Kidney (tissue), 14 donors: ENCODE measurements around the gene ENPP3. TPM values are rescaled to one million over a fixed set of nuclear protein-coding genes. Genes with fewer than 3 reads are reported as not detected.

ENCODE experiments used
- DNase-seq, 5 donors: peaks; one replicate each; pipeline ENCODE4 v3.0.0-alpha.2; 2013 to 2020
- FAIRE-seq: peaks from 2 replicates; lab custom pipeline; 2012; peaks lifted over from hg19 to GRCh38; lab: Jason Lieb, UNC
- H3K27ac ChIP-seq, 2 donors: one replicate each; pipeline ENCODE4 v1.7.0; 2013; ENCODE audit warnings: low read depth in 2 of 2, low read length in 2 of 2, inconsistent platforms in 1 of 2
- H3K27me3 ChIP-seq: one replicate; pipeline ENCODE4 v1.7.1; 2013; ENCODE audit warnings: low read length, inconsistent platforms; ENCODE audit not compliant: control insufficient read depth, insufficient read depth
- H3K36me3 ChIP-seq, 3 donors: one replicate each; pipeline versions ENCODE4 v1.7.0 to v1.7.1; 2013; ENCODE audit warnings: low read length in 3 of 3, control low read depth in 1 of 3, inconsistent platforms in 1 of 3; ENCODE audit not compliant: insufficient read depth in 3 of 3, control insufficient read depth in 2 of 3
- H3K4me1 ChIP-seq, 3 donors: one replicate each; pipeline versions ENCODE4 v1.7.0 to v1.7.1; 2013; ENCODE audit warnings: low read length in 3 of 3, inconsistent platforms in 1 of 3, low read depth in 1 of 3; ENCODE audit not compliant: control insufficient read depth in 2 of 3, insufficient read depth in 2 of 3
- H3K4me3 ChIP-seq, 3 donors: one replicate each; pipeline versions ENCODE4 v1.7.0 to v1.8.1; 2013; ENCODE audit warnings: low read length in 3 of 3, control low read depth in 1 of 3, inconsistent platforms in 1 of 3
- H3K9ac ChIP-seq, 3 donors: one replicate each; pipeline versions ENCODE4 v1.7.0 to v1.7.1; 2013; ENCODE audit warnings: low read length in 3 of 3, control low read depth in 1 of 3, inconsistent platforms in 1 of 3
- H3K9me3 ChIP-seq, 3 donors: one replicate each; pipeline versions ENCODE4 v1.7.0 to v1.7.1; 2013; ENCODE audit warnings: low read length in 3 of 3, control low read depth in 1 of 3, inconsistent platforms in 1 of 3; ENCODE audit not compliant: control insufficient read depth in 2 of 3, insufficient read depth in 1 of 3
- CTCF ChIP-seq: IDR thresholded peaks from 3 replicates; pipeline ENCODE4 v1.5.1; 2012; ENCODE audit warnings: mild to moderate bottlenecking, moderate library complexity, borderline replicate concordance; ENCODE audit not compliant: insufficient read depth; ENCODE audit errors: extremely low read depth
- intact Hi-C: fragments of 100-400 bp; cut with DNase I; formaldehyde crosslinking; loops from one replicate; pipeline ENCODE4 v1.11.1; 2022
- polyA plus RNA-seq: library from polyadenylated mRNA; stranded (reverse); fragments of 350-450 nt; fragmentation: Illumina TruSeq; extraction: RNeasy Lipid Tissue Mini Kit (QIAGEN cat#74804); gene quantifications from one replicate; pipeline ENCODE4 v1.2.3, GENCODE V29; 2014; ENCODE audit warnings: low read depth, low replicate concordance; ENCODE audit not compliant: insufficient read depth
- total RNA-seq: library from RNA; stranded (reverse); fragmentation: NEBNext Ultra II Directional; extraction: Animal tissue kit (Norgen Biotek cat#: 25700); gene quantifications from one replicate; pipeline ENCODE4 v1.2.1, GENCODE V29; 2021
- donor health status: control.
- donor health status: control.
- donor health status: control.
- donor health status: control.
- donor health status: control.
- donor health status: DM: yes; HTN: yes; CAD: no.
- donor health status: Normal renal cell carcinoma (clear cell type).

Gene ENPP3
- total and polyA plus RNA-seq, 2 donors from 2014 or later: 2.0 to 2.5 TPM

DNA sequence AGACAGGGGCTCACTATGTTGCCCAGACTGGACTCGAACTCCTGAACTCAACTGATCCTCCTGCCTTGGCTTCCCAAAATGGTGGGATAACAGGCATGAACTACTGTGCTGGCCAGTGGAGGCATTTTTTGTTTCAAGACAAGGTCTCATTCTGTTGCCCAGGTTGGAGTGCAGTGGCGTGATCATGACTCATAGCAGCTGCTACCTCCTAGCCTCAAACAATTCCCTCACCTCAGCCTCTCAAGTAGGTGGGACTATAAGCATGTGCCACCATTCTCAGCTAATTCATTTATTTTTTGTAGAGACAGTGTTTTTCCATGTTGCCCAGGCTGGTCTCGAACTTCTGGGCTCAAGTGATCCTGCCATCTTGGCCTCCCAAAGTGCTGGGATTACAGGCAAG is 17.2 kb downstream of the ENPP3 start:
- peaks cover 0 to 6% (median 0%) of the 10 kb centered on the region in 3 donors for H3K36me3 ChIP-seq
- no peak overlapping the region for H3K9ac ChIP-seq
- DNase-seq (no peak), FAIRE-seq (no peak)
- no peak for TF ChIP-seq CTCF
- intact Hi-C loops: no loop called here
- H3K9me3 ChIP-seq: no peaks in the 10 kb centered on the region
- H3K27ac ChIP-seq: no peak overlapping the region
- H3K4me1 ChIP-seq: no peaks in the 10 kb centered on the region
- no peaks in the 10 kb centered on the region for H3K27me3 ChIP-seq
- no peak overlapping the region for H3K4me3 ChIP-seq

GRCh38 chr6:131655387-131655786 is 18.3 kb downstream of the ENPP3 start:
- H3K27me3 ChIP-seq: no peaks in the 10 kb centered on the region
- no peak for DNase-seq
- no peak overlapping the region for H3K4me3 ChIP-seq
- TF ChIP-seq CTCF: no peak
- peaks cover 0 to 6% (median 0%) of the 10 kb centered on the region in 3 donors for H3K36me3 ChIP-seq
- no peaks in the 10 kb centered on the region for H3K9me3 ChIP-seq
- intact Hi-C loops: no loop called here
- no peak overlapping the region for H3K9ac ChIP-seq
- no peak for FAIRE-seq
- H3K27ac ChIP-seq: no peak overlapping the region
- H3K4me1 ChIP-seq: no peaks in the 10 kb centered on the region

GRCh38 chr6:131655951-131656350 is 18.8 kb downstream of the ENPP3 start:
- no peak for TF ChIP-seq CTCF

DNA sequence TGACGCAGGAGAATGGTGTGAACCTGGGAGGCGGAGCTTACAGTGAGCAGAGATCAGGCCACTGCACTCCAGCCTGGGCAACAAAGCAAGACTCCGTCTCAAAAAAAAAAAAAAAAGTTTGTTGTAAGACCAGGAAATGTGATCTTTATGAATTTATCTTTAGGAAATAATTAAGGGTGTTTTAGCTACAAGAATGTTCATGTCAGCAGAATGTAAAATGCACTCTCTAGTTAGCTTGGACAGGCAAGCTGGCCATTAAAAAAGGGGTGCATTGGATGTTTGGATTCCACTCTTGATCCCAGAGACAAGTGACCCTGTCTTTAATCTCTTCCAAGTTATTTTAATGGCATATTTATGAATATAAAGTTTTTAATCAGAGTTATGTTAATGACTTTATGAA is 19.6 kb downstream of the ENPP3 start:
- intact Hi-C loops: no loop called here
- Histone ChIP-seq H3K4me3 (no peak overlapping the region), H3K9ac (no peak overlapping the region), H3K27ac (no peak overlapping the region), H3K36me3 (peaks cover 0 to 6% (median 0%) of the 10 kb centered on the region in 3 donors), H3K27me3 (no peaks in the 10 kb centered on the region), H3K9me3 (no peaks in the 10 kb centered on the region), H3K4me1 (no peaks in the 10 kb centered on the region)
- no peak for DNase-seq
- TF ChIP-seq CTCF: no peak
- FAIRE-seq: no peak

More at GRCh38 chr6:131655951-131656350, 18.8 kb downstream of the ENPP3 start:
- Histone ChIP-seq H3K9ac (no peak overlapping the region), H3K27ac (no peak overlapping the region), H3K4me1 (no peaks in the 10 kb centered on the region), H3K4me3 (no peak overlapping the region), H3K36me3 (peaks cover 0 to 6% (median 0%) of the 10 kb centered on the region in 3 donors), H3K9me3 (no peaks in the 10 kb centered on the region), H3K27me3 (no peaks in the 10 kb centered on the region)
- intact Hi-C loops: no loop called here
- DNase-seq: no peak
- no peak for FAIRE-seq
